ENCODE data around the gene RGPD8. TPM values are rescaled to one million over a fixed set of nuclear protein-coding genes. Genes with fewer than 3 reads are reported as not detected.

RGPD8 gene
- total RNA-seq, 1 experiment from 2014 or later, result 8.3 TPM

DNA sequence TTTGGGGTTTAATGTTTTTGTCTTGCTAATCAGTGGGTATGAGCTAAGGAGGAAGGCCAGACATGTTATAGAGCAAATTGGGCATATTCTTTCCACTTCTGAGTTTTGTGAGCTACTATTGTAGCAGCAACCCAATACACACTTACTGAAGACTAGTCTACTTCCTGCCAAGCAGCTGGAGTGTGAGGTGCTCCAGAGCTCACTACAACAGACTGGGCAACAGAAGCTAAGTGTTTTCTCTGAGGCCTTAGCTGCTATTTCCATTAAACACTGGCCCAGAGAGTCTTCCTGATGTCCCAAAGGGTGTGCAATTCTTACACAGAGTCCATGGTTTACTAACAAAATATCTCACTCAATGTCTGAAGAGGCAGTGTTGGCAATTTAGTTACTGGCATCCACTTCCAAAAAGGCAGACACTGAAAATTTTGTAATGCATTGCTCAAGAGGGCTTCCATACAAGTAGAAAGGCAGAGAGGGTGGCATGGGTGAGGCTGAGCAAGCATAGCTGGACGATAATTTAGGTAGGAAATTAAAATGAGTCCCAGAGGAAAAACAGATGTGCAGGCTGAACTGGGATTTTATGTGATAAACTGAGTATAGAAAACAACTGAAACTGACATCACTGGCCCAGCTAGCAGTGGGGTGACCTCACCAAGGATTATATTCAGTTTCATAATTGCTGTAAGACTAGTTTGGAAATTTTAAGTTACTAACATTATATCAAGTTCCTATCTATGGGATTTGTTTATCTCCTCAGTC is 89.4 kb downstream of the RGPD8 start (continued):
- TF ChIP-seq, protein P1, sequence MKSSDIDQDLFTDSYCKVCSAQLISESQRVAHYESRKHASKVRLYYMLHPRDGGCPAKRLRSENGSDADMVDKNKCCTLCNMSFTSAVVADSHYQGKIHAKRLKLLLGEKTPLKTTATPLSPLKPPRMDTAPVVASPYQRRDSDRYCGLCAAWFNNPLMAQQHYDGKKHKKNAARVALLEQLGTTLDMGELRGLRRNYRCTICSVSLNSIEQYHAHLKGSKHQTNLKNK (CRISPR knock-in tag; IDR thresholded peaks at IDR 0.05), result no peak
- TF ChIP-seq, protein P2, sequence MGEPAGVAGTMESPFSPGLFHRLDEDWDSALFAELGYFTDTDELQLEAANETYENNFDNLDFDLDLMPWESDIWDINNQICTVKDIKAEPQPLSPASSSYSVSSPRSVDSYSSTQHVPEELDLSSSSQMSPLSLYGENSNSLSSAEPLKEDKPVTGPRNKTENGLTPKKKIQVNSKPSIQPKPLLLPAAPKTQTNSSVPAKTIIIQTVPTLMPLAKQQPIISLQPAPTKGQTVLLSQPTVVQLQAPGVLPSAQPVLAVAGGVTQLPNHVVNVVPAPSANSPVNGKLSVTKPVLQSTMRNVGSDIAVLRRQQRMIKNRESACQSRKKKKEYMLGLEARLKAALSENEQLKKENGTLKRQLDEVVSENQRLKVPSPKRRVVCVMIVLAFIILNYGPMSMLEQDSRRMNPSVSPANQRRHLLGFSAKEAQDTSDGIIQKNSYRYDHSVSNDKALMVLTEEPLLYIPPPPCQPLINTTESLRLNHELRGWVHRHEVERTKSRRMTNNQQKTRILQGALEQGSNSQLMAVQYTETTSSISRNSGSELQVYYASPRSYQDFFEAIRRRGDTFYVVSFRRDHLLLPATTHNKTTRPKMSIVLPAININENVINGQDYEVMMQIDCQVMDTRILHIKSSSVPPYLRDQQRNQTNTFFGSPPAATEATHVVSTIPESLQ (CRISPR knock-in tag; IDR thresholded peaks at IDR 0.05), result no peak
- TF ChIP-seq, protein P3, sequence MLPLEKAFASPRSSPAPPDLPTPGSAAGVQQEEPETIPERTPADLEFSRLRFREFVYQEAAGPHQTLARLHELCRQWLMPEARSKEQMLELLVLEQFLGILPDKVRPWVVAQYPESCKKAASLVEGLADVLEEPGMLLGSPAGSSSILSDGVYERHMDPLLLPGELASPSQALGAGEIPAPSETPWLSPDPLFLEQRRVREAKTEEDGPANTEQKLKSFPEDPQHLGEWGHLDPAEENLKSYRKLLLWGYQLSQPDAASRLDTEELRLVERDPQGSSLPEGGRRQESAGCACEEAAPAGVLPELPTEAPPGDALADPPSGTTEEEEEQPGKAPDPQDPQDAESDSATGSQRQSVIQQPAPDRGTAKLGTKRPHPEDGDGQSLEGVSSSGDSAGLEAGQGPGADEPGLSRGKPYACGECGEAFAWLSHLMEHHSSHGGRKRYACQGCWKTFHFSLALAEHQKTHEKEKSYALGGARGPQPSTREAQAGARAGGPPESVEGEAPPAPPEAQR (CRISPR knock-in tag; IDR thresholded peaks at IDR 0.05), result no peak
- TF ChIP-seq TCF7 (CRISPR knock-in tag; IDR thresholded peaks at IDR 0.05; ENCODE audit: low read depth), result no peak
- no peak for TF ChIP-seq TEAD4 (CRISPR knock-in tag; IDR thresholded peaks at IDR 0.05)
- TF ChIP-seq, protein P4, sequence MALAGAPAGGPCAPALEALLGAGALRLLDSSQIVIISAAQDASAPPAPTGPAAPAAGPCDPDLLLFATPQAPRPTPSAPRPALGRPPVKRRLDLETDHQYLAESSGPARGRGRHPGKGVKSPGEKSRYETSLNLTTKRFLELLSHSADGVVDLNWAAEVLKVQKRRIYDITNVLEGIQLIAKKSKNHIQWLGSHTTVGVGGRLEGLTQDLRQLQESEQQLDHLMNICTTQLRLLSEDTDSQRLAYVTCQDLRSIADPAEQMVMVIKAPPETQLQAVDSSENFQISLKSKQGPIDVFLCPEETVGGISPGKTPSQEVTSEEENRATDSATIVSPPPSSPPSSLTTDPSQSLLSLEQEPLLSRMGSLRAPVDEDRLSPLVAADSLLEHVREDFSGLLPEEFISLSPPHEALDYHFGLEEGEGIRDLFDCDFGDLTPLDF (CRISPR knock-in tag; IDR thresholded peaks at IDR 0.05), result no peak
- TF ChIP-seq SP1 (CRISPR knock-in tag; conservative IDR thresholded peaks at IDR 0.05), result no peak
- TF ChIP-seq ZNF138 (CRISPR knock-in tag; conservative IDR thresholded peaks at IDR 0.05), result no peak
- no peak for TF ChIP-seq TP53 (CRISPR knock-in tag; IDR thresholded peaks at IDR 0.05)
- no peak for TF ChIP-seq FOXK1 (CRISPR knock-in tag; IDR thresholded peaks at IDR 0.05)
- TF ChIP-seq ZNF396 (CRISPR knock-in tag; IDR thresholded peaks at IDR 0.05; ENCODE audit: borderline replicate concordance), result no peak
- TF ChIP-seq, protein P5, sequence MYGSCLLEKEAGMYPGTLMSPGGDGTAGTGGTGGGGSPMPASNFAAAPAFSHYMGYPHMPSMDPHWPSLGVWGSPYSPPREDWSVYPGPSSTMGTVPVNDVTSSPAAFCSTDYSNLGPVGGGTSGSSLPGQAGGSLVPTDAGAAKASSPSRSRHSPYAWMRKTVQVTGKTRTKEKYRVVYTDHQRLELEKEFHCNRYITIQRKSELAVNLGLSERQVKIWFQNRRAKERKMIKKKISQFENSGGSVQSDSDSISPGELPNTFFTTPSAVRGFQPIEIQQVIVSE (CRISPR knock-in tag; IDR thresholded peaks at IDR 0.05; ENCODE audit: borderline replicate concordance), result no peak
- TF ChIP-seq NFE2L1 (CRISPR knock-in tag; IDR thresholded peaks at IDR 0.05), result no peak
- TF ChIP-seq ATF1 (CRISPR knock-in tag; IDR thresholded peaks at IDR 0.05), result no peak

DNA sequence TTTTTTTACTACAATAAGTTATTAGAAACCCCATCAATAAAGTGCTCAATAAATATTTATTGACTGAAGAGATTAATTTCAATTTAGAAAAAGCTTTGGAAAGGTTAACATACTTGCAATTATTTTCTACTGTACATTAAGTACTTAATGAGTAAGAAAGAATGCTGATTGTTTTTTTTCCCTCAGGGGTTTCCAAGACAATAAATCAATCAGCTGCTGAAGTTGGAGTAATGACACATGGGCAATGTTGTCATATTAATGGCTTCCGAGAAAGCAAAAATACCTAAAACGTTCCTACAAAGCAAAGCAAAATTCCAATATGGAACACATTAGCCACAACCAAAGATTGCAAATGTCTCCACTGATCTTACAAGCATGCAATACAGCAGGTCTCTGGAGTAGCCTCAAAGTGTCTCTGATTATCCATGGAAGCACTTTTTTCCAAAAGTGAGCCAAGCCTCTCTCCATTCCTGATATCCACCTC is 91.3 kb downstream of the RGPD8 start:
- Mint-ChIP-seq H3K36me3 (peaks cover 3% of the 10 kb centered on the region), H3K27me3 (ENCODE audit: low read depth) (no peaks in the 10 kb centered on the region), H3K9me3 (peaks cover 5% of the 10 kb centered on the region), H3K4me3 (no peak overlapping the region), H3K4me1 (peaks cover 7% of the 10 kb centered on the region; the same call in 1 of the 2 replicates), H3K27ac (no peak overlapping the region)
- DNase-seq (ENCODE audit: low spot score), result no peak
- ChIA-PET CTCF (no interaction called here), POLR2A (no interaction called here)
- ATAC-seq, result no peak
- TF ChIP-seq, protein P4 (CRISPR knock-in tag; IDR thresholded peaks at IDR 0.05), result no peak
- TF ChIP-seq ZNF138 (CRISPR knock-in tag; conservative IDR thresholded peaks at IDR 0.05) (no peak), CREB1 (CRISPR knock-in tag; IDR thresholded peaks at IDR 0.05) (no peak)

Measured in WTC11 (cell line).